HG03103 (cell line): ENCODE measurements around the gene AGBL1.

Experiments used
- ATAC-seq: cut with Tn5 transposase; IDR thresholded peaks from one replicate; pipeline ENCODE4 v1.9.1; 2021; ENCODE audit warnings: low read depth; ENCODE audit not compliant: unreplicated experiment

The AGBL1 gene

DNA sequence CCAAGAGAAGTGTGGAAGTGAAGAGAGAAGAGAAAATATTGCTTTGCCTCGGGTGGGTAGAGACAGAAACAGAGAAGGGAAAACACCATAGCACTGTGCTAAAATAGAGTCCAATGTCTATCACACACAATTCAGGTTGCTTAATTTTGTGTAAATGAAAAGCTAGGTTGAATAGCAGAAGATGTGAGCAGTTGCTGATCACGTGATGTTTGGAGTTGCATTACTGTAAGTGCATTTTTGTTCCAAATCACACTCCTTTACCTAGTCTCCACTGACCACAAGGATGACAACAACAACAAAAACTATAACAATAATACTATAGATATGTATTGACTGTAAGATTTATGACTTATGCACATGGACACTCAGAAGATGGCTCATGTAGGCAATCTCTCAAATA, 683.2 kb downstream of the AGBL1 start:
- no peak for ATAC-seq

DNA sequence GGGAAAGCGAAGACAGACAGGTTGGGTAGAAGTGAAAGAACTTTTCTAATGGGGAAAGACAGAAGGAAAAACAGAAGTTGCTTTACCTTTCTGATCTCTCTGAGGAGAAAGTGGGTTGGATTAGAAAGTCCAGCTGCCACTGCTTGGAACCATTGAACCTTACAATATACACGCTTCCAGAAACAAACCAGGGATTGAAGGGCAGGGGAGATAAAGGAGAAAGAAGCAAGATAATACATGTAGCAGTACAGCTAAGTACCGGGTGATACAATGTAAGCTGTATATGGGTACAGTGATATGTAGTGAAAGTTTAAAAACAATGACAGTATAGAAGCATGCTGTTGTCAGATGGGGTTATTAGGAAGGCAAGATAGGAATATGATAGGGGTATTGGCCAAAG, 684.4 kb downstream of the AGBL1 start:
- ATAC-seq = no peak

DNA sequence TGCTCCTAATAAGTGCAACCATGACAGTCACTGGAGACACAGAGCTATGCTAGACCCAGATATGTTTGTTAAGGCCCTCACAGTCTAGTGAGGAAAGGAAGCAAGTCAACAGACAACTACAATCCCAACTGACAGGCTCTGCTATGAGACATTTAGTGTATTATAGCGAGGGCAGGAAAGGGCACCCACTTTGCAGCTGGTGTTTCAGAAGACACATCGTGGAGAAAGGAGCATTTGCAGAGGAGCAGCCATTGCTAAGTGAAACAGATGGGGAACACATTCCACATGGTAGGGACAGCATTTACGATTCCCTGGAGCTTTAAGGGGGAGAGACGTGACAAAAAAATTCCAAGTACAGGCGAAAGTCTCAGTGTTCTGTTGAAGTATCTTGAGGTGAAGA, 685.6 kb downstream of the AGBL1 start:
- no peak for ATAC-seq

DNA sequence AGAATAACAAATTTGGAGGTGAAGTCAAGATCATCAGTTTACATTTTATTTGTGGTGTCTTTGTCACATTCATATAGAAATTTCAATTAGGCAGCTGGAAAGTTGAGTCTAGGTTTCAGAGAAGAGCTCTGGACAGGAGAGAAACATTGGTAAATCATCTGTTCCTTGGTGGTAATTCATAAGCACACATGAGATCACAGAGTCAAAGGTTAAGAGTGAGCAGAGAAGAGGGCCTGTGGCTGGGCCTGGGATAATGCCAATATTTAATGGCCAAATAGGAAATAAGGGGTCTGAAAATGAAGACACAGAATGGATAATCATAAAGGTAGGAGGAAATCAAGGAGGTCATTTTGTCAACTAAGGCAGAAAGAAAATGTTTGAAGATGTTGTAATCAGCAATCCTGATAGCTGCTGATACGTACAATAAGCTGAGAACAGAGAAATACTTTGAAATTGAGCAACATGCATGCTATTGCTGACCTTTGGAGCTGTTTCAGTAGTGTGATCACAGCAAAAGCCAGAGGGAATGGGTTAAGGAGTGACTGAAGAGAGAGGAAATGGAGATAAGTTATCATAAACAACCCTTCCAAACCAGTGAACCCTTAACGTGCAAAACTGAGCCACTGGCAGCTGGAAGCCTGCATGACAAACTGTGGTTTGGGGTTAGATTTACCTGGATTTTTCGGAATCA, 692.8 kb downstream of the AGBL1 start:
- ATAC-seq = no peak

DNA sequence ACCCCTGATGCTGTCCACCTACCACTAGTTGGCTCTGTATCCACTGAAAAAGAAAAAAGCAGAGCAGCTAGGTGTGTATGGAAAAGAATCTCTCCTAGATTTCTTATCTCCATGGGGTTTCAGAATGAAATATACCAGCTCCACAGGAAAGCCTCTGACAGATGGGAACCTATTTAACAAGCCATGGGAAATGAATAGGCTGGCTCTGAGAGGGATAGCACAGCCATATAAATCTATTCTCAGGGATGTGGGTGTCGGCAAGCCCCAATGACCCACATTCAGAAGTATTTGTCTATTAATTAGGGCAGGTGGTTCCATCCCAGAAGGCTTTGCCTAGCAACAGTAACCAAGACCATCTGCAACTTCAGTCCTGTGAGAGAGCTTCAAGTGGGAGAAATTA, 694.1 kb downstream of the AGBL1 start:
- ATAC-seq = no peak

DNA sequence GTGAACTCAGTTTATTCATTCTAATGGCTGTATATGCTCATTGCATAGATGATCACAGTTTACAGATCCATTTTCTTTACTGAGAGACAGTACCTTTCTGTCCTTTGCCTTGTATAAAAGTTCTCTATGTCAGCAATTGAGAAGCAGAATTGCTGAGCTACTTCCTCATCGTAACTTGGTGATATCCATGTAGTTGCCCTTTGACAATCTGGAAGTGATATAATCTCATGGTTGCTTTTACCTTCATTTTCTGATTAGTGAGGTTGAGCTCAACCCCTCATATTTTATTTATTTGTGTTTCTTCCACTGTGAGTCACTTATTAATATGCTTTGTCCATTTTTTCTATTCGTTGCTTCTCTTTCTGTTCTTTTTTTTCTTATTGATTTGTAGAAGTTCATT, 696.5 kb downstream of the AGBL1 start:
- no peak for ATAC-seq

DNA sequence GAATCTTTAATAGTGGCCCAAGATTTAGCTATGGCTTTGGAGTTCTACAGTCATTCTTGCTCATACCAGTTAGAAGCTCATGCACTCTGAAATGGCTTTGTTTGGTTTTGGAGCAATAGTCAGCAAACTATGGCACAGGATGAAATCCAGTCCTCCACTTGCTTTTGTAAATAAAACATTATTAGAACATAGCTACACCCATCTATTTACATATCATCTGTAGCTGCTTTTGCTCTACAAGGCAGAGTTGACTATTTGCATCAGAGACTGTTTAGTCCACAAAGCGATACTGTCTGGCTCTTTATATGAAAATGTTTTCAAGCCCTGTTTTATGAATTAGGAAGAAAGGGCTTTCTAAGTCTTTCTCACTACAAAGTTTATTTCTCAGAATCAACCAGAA, 716.9 kb downstream of the AGBL1 start:
- ATAC-seq = no peak

DNA sequence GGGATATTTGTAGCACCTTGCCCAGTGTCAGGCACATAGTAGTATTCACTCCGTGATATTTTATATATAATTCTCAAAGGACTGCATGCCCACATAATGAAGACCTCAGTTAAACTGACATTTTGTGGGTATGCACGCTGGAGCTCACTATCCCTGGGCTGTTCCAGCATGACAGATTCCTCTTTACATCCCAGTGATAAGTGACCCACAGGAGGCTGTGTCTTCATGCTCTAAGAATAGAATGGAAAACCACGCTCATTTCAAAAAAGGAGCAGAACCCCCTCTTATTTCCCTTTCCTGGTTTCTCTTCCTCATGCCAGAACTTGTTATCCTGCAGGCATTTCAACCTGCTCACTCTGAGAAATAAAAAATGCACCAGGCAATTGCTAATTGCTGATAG, 717.5 kb downstream of the AGBL1 start:
- ATAC-seq = no peak

DNA sequence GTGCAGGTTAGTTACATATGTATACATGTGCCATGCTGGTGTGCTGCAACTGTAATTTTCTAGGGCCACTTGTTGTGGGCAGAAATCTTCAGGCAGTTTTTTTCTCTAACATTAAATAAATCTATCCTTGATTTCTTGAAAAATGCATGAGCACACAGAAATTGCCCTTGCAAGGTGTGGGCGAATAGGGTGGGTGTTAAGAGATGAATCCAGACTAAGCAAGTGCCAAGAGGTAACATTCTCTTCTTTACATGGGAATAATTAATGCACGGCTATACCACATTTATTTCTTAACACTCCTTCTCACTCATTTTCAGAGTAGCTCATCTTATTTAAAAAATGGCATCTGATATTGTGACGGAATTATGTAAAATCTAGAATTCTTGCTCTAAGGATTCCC, 719.6 kb downstream of the AGBL1 start:
- ATAC-seq = no peak

DNA sequence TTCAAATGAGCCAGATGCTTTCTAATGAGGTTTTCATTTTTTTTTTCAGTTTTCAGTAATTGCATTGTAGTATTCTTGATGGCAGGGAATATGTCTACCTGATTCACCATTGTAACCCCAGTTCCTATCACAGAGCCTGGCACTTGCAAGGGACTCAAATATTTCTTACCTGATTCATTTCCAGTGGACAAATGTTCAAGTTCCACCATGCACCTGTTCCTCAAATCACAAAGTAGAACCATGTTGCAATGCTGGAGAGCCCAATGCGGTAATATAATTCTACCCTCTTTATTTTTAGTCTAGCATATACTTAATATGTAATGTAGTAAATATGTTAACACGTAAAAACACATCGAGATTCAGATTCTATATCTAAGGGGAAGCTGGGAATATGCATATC, 722.6 kb downstream of the AGBL1 start:
- ATAC-seq = no peak

DNA sequence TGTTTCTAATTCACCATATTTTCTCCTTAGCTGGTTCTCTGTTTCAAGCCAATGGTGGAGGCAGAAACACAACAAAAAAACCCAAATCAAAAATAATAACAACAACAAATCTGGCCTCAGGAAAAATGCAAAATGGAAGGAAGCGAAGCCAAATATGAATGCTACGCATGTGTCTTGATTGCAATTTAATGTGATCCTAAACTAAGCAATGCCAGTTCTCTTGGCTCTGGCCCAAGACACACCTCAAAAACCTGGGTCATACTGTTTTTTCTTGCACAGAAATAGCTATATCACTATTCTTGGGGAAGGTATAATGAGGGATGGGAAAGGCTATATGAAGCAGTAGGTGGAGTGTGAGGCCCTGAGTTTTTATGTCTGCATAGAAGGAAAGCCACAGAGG, 724.7 kb downstream of the AGBL1 start:
- ATAC-seq = no peak

DNA sequence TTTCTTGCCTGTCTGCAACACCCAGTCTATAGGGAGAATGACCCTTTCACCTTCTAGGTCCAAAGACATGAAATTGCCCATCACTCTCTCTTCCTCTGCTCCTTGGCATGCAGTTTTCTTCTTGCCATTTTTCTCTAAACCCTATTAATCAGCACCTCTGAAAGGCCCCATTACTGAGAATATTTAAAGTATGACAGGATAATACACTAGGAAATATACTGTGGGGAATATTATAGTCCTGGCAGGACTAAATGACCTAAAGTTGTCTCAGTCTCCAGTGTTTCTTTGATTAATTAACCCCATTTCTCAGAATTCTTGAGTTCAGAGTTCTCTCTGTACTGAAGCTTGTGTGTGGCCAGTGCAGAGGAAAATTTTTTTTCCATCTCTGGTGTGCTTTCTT, 730.7 kb downstream of the AGBL1 start:
- ATAC-seq = no peak

DNA sequence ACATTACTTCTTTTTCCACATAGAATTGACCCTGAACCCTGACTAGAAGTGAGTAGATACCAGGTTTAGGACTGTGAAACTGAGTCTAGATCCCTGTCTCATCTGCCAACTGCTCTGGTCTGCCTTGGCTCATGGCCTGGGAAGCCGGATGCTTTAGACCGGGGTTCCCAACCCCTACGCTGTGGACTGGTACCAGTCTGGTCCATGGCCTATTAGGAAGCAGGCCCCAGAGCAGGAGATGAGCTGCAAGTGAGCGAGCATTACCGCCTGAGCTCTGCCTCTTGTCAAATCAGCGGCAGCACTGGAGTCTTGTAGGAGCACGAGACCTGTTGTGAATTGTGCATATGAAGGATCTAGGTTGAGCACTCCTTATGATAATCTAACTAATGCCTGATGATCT, 734.2 kb downstream of the AGBL1 start:
- no peak for ATAC-seq

DNA sequence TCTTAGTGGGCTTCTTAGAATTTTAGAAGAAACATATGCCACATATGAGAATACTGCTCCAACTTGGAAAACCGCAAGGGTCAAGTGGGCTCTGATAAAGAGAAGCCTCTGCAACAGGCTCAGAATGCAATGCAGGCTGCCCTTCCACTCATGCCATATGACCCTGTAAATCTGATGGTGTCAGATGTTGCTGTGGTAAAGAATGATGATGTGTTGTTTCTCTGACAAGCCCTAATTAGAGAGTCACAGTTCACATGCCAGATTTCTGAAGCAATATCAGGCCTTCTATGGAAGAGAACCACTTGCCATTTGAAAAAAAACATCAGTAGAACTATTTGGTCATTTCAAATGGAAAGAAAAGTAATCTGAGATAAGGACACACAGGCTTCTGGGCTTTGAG, 749.6 kb downstream of the AGBL1 start:
- ATAC-seq = no peak

DNA sequence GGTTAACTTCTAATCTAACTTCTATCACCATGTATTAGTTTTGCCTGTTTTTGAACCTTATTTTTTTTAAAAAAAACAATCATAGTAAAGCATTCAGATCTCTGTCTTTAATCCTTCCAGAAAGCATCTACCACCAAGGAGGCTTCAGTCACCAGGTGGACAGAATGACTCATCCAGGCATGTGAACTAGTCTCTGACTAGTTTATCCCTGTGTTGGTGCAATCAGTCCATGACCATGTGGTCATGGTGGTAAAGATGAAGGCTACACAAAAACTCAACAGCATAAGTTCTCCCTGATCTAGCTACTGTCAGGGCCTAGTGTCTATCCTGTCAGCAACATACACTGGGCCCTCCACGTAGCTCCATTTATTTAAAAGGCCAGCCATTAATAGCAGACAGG, 750.6 kb downstream of the AGBL1 start:
- ATAC-seq = no peak

DNA sequence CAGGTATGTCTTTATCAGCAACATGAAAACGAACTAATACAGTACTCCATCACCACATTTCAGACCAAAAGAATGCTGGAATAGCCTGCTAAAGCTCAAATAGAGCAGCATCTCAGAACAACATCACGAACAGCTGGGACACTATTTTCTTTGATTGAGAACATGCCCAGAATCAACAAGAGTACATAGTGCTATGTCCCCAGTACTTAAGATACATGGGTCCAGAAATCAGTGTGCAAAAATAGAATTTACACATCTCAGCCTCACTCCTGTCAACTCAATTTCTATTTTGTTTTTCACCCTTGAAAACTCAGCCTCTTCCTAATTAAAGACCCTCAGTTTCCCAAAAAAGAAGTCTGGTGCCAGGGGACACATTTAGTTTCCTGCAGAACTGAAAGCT, 753.9 kb downstream of the AGBL1 start:
- ATAC-seq = no peak

DNA sequence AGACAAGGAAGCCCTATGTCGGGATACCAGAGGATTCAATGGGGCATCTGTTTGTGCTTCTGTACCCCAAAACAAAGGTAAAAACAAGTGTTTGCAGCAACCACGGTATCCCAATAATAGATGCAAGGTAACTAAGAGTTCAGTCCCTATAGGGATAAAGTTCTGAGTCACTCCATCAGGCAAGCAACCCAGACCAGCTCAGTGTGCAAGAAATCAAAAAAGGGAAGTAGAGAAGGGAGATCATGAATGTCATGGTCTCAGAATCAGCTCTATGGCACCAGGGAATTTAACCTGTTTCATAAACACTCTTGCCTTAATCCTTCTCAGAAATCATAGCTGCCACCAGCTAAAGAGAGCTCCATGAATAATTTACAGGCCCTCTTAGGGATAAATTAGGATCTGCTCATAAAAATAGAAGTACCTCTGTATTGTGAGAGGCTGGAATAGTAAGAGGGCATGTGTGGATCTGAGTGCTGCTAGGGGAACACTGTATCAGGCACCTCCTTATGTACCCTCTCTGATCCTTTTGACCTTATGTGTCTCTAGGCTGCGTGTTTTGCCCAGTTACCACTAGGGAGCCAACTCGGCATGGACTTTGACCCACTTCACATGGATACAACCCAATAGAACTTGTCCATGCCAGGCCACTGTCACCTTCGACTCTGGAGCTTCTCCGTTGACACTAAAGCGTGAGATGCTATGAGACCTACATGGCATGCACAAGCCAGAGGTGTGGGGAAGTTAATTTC, 754.6 kb downstream of the AGBL1 start:
- no peak for ATAC-seq

DNA sequence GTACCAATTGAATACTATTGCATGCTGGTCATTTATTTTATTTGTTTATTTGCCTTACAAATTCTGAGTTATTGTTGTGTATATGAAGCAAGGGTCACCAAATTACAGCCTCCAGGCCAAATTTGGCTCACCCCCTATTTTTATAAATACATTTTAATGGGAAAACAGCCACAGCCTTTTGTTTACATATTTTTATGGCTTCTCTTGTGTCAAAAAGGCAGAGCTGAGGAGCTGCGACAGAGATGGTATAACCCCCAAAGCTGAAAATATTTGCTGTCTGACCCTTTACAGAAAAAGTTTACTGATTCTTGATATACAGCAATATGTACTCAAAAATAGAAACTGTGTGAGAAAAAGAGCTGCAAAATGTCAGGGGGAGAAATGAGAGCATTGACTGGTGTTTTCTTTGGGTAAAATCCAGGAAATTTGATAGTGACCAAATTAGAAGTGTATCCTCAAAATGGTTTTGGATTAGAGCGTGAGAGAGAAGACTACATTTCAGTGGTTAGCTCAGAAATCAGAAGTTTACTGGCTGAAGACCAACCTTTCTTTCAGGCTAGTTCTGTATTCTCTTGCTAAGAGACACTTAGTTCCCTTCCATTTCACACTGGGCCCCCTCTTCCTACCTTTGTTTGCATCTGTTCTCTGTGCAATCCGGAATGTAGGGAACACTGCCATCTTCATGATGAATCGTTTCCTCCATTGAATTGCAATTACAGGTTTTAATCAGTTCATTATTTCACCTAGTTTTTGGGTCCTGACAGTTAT, 757.8 kb downstream of the AGBL1 start:
- no peak for ATAC-seq

DNA sequence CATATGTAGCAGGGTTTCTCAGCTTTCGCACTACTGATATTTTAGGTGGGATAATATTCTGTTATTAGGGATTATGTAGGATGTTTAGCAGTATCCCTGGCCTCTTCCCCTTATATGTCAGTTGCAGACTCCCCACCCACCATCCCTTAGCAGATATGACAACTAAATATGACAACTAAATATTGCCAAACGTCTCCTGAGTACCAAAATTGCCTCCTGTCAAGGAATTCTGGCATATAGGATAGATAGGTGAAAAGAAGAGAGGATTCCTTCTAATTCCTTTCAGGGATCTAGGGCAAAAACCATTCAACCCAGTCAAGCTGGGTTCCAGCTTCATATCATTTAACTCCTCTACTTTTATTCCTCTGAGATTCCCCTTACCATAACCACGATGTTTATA, 759.8 kb downstream of the AGBL1 start:
- no peak for ATAC-seq

DNA sequence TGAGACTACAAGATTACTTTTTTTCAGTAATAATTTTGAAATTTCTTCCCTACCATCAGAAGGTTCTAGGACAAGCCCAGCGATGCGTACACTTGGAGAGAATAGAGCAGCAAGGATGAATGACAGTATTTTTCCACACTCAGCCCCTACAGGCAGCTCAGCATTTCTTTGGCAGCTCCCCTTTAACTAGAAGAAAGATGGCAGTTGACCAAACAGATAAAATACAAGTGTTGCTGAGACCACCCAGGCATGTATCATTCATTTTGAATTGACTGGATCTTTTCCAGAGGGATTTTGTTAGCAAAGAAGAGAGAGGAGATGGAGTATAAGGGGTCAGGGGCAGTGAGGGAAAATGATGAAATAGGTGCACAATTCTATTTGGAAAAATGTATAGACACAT, 761.3 kb downstream of the AGBL1 start:
- no peak for ATAC-seq

DNA sequence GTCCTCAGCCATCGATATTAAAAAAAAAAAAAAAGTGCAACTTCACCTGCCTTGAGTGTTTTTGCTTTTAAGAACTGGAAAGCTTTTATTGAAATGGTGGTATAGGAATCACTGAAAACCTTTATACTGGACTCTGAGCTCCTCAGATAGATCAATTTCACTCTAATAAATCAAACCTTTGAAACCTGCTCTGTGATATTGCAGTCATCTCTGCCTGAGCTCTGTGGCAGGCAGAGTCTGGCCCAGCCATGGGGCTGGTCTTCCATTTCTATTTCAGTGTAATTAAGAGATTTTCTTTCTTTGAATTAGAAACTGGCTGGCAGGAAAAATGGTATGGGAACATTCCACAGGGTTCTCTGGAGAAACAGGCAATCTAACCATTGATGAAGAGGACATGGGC, 762.5 kb downstream of the AGBL1 start:
- ATAC-seq = no peak

DNA sequence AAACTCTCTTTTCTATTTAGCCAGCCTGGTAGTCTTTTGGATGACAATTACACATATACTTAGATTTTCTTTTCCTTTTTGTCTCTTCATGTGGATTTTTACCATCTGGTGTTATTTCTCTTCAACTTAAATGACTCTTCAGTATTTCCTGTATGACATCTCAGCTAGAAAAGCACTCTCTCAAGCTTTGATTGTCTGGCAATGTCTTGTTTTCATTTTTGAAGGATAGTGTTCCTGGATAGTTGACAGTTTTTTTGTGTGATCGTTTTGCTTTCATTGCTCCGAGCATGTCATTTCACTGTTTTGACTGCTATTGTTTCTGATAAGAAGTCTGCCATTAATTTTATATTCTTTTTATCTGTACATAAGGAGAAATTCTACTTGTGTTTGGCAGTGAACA, 766.4 kb downstream of the AGBL1 start:
- no peak for ATAC-seq
